Lower lobe of right lung (tissue), 2 donors: ENCODE measurements around the gene OR4D1. TPM values are rescaled to one million over a fixed set of nuclear protein-coding genes. Genes with fewer than 3 reads are reported as not detected.
"Not testable (repeated sequence)": the region's sequence is repeated elsewhere in the genome, so short reads cannot be mapped to it uniquely, and the experiment has no call there.

Experiments
- ATAC-seq, 2 donors: fragments of 200-7000 bp; cut with Tn5 transposase; one replicate each; pipeline ENCODE4 v1.9.1; 2020 to 2022; ENCODE audit warnings: mild to moderate bottlenecking in 2 of 2, moderate library complexity in 2 of 2
- DNase-seq: peaks from one replicate; pipeline ENCODE4 v3.0.0-alpha.2; 2020
- H3K27ac ChIP-seq: fragments of 200-600 bp; one replicate; pipeline ENCODE4 v1.8.0; 2022
- H3K27me3 ChIP-seq: fragments of 200-600 bp; one replicate; pipeline ENCODE4 v1.8.0; 2022; ENCODE audit warnings: low read depth
- H3K36me3 ChIP-seq: fragments of 200-600 bp; one replicate; pipeline ENCODE4 v1.8.0; 2022; ENCODE audit warnings: mild to moderate bottlenecking
- H3K4me1 ChIP-seq: fragments of 200-600 bp; one replicate; pipeline ENCODE4 v1.8.0; 2022
- H3K4me3 ChIP-seq: fragments of 200-600 bp; one replicate; pipeline ENCODE4 v1.8.0; 2022; ENCODE audit warnings: mild to moderate bottlenecking
- H3K9me3 ChIP-seq: fragments of 200-600 bp; one replicate; pipeline ENCODE4 v1.8.0; 2022
- CTCF ChIP-seq: fragments of 200-600 bp; IDR thresholded peaks from one replicate; pipeline ENCODE4 v1.8.0; 2022; ENCODE audit warnings: antibody characterized with exemption, mild to moderate bottlenecking
- intact Hi-C: fragments of 100-400 bp; cut with DNase I; formaldehyde crosslinking; loops from one replicate; pipeline ENCODE4 v1.11.0; 2022
- total RNA-seq: library from RNA; stranded (reverse); fragmentation: NEBNext Ultra II Directional; extraction: Animal tissue kit (Norgen Biotek cat#: 25700); gene quantifications from one replicate; pipeline ENCODE4 v1.2.1, GENCODE V29; 2021
- donor health status: DM: no; HTN: yes; CAD: no; lungs with severe emphysema.

OR4D1 gene
- total RNA-seq, 1 donor from 2014 or later, result not detected

DNA sequence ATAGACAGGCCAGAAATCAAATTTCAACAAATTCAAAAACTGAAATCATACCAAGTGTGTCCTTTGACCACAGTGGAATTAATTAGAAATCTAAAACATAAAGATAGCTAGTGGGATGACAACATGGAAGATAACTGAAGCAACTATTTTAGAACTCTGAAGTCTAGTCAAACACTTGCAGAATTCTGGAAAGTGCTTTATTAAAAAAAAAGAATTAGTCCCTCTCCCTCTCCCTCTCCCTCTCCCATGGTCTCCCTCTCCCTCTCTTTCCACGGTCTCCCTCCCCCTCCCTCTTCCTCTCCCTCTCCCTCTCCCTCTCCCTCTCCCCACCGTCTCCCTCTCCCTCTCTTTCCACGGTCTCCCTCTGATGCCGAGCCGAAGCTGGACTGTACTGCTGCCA, 6.7 kb upstream of the OR4D1 start:
- no peaks in the 10 kb centered on the region for H3K4me1 ChIP-seq
- DNase-seq (no peak), ATAC-seq (no peak)
- H3K9me3 ChIP-seq, result peaks cover 22% of the 10 kb centered on the region
- no peak overlapping the region for H3K4me3 ChIP-seq
- no peak overlapping the region for H3K27ac ChIP-seq
- peaks cover 8% of the 10 kb centered on the region for H3K27me3 ChIP-seq
- TF ChIP-seq CTCF, result no peak
- no peaks in the 10 kb centered on the region for H3K36me3 ChIP-seq
- intact Hi-C loops, result no loop called here

GRCh38 chr17:58143335-58143734, 4.8 kb upstream of the OR4D1 start:
- ATAC-seq, H3K4me1 ChIP-seq, H3K27me3 ChIP-seq, H3K36me3 ChIP-seq, DNase-seq, intact Hi-C loops, H3K27ac ChIP-seq, H3K4me3 ChIP-seq: not testable (repeated sequence)
- peaks cover 22% of the 10 kb centered on the region for H3K9me3 ChIP-seq

GRCh38 chr17:58144801-58145200, 3.4 kb upstream of the OR4D1 start:
- intact Hi-C loops, result no loop called here
- TF ChIP-seq CTCF, result no peak
- H3K27me3 ChIP-seq, result peaks cover 5% of the 10 kb centered on the region
- no peak overlapping the region for H3K4me3 ChIP-seq
- DNase-seq (no peak), ATAC-seq (no peak)
- H3K27ac ChIP-seq, result no peak overlapping the region
- peaks cover 22% of the 10 kb centered on the region for H3K9me3 ChIP-seq
- no peaks in the 10 kb centered on the region for H3K4me1 ChIP-seq
- H3K36me3 ChIP-seq, result no peaks in the 10 kb centered on the region

DNA sequence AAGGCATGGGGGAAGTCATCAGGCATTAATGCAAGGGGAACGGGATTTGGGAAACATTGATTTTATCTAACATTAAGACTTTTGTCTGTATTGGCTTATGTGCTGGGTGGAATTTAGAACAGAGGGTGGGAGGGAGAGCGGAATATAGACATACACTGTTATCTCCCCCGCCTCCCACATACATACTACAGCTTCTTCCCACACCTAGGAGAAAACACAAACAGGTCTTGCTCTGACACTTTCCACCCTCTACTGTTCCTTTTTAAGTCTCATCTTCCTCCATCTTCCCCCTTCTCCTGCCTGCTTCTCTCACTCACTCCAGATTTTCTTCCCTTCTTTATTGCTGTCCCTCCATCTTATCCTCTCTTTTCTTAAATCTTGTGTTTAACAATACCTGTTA, 425 bp downstream of the OR4D1 start:
- TF ChIP-seq CTCF, result no peak
- no peak overlapping the region for H3K27ac ChIP-seq
- DNase-seq, result no peak
- H3K4me3 ChIP-seq, result no peak overlapping the region
- intact Hi-C loops, result no loop called here
- peaks cover 4% of the 10 kb centered on the region for H3K4me1 ChIP-seq
- no peaks in the 10 kb centered on the region for H3K36me3 ChIP-seq
- ATAC-seq, result no peak
- peaks cover 5% of the 10 kb centered on the region for H3K27me3 ChIP-seq
- H3K9me3 ChIP-seq, result peaks cover 22% of the 10 kb centered on the region

- no peak for ATAC-seq
- no peak for TF ChIP-seq CTCF
- Histone ChIP-seq H3K36me3 (no peaks in the 10 kb centered on the region), H3K9me3 (peaks cover 8% of the 10 kb centered on the region), H3K4me1 (peaks cover 4% of the 10 kb centered on the region), H3K4me3 (no peak overlapping the region), H3K27me3 (peaks cover 5% of the 10 kb centered on the region), H3K27ac (no peak overlapping the region)
- intact Hi-C loops, result no loop called here
- no peak for DNase-seq
These were observed 2.2 kb downstream of the OR4D1 start for GRCh38 chr17:58150394-58150793.

DNA sequence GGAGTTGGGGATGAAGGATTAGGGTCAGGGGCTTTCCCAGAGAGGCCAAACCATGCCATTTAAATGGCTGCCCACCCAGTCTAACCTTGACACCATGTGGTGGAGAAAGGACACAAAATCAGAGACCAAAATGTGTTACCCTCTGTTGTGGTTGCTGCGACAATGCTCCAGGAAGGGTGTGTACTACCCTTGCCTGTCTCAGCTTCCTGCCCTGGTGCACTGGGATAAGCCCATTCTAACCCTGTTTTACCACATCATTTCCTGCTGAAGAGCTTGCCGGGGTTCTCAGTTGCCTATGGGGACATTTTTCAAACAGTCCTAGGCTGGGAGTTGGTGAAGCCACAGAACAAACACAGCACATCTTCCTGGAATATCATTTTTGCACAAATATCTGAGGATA, 4.9 kb downstream of the OR4D1 start:
- DNase-seq (no peak), ATAC-seq (peak; percentile 28 to 55)
- no peak overlapping the region for H3K4me3 ChIP-seq
- H3K36me3 ChIP-seq, result no peaks in the 10 kb centered on the region
- intact Hi-C loops, result no loop called here
- H3K9me3 ChIP-seq, result no peaks in the 10 kb centered on the region
- H3K27me3 ChIP-seq, result peaks cover 24% of the 10 kb centered on the region
- H3K27ac ChIP-seq, result no peak overlapping the region
- no peak for TF ChIP-seq CTCF
- H3K4me1 ChIP-seq, result peaks cover 11% of the 10 kb centered on the region
